Peyer's patch (tissue), 4 donors: ENCODE measurements around the gene USH1G. TPM values are rescaled to one million over a fixed set of nuclear protein-coding genes. Genes with fewer than 3 reads are reported as not detected.

Experiments
- DNase-seq, 3 donors: peaks; one replicate each; pipeline ENCODE4 v3.0.0-alpha.2; 2017 to 2019
- H3K27ac ChIP-seq, 4 donors: fragments of 200-600 bp; sonication (generic); one replicate each; pipeline ENCODE4 v1.5.1; 2016 to 2019
- H3K27me3 ChIP-seq, 2 donors: fragments of 200-600 bp; sonication (generic); one replicate each; pipeline ENCODE4 v1.5.1; 2019
- H3K36me3 ChIP-seq, 3 donors: fragments of 200-600 bp; sonication (generic); one replicate each; pipeline ENCODE4 v1.5.1; 2016 to 2019
- H3K4me1 ChIP-seq, 4 donors: fragments of 200-600 bp; sonication (generic); one replicate each; pipeline ENCODE4 v1.5.1; 2016 to 2019
- H3K4me3 ChIP-seq, 4 donors: fragments of 200-600 bp; sonication (generic); 1 replicate in 3 of 4; 2 replicates in 1 of 4; pipeline ENCODE4 v1.5.1; 2016 to 2019; ENCODE audit warnings: mild to moderate bottlenecking in 1 of 4
- H3K9me3 ChIP-seq, 4 donors: fragments of 200-600 bp; sonication (generic); one replicate each; pipeline ENCODE4 v1.5.1; 2016 to 2019; ENCODE audit warnings: mild to moderate bottlenecking in 1 of 4
- CTCF ChIP-seq, 6 experiments: fragments of 450-650 bp in 4 of 6; fragments of 200-600 bp in 2 of 6; sonication (generic) in 1 of 6; IDR thresholded peaks; one replicate each; pipeline ENCODE4 v1.5.1; 2017 to 2019; ENCODE audit warnings: antibody characterized with exemption in 6 of 6, mild to moderate bottlenecking in 3 of 6, moderate library complexity in 1 of 6
- POLR2A ChIP-seq, 2 donors: fragments of 450-650 bp; IDR thresholded peaks; one replicate each; pipeline ENCODE4 v1.5.1; 2017; ENCODE audit warnings: antibody characterized with exemption in 2 of 2, mild to moderate bottlenecking in 2 of 2, moderate library complexity in 2 of 2
- total RNA-seq, 4 donors: library from RNA; depleted of rRNA; stranded (reverse); fragments of >200 nt; gene quantifications; one replicate each; pipeline ENCODE4 v1.1.0, GENCODE V29; 2016

Gene USH1G
- total RNA-seq, 4 donors from 2014 or later, result 1.6 to 3.7 (median 2.3) TPM; not detected in 1

DNA sequence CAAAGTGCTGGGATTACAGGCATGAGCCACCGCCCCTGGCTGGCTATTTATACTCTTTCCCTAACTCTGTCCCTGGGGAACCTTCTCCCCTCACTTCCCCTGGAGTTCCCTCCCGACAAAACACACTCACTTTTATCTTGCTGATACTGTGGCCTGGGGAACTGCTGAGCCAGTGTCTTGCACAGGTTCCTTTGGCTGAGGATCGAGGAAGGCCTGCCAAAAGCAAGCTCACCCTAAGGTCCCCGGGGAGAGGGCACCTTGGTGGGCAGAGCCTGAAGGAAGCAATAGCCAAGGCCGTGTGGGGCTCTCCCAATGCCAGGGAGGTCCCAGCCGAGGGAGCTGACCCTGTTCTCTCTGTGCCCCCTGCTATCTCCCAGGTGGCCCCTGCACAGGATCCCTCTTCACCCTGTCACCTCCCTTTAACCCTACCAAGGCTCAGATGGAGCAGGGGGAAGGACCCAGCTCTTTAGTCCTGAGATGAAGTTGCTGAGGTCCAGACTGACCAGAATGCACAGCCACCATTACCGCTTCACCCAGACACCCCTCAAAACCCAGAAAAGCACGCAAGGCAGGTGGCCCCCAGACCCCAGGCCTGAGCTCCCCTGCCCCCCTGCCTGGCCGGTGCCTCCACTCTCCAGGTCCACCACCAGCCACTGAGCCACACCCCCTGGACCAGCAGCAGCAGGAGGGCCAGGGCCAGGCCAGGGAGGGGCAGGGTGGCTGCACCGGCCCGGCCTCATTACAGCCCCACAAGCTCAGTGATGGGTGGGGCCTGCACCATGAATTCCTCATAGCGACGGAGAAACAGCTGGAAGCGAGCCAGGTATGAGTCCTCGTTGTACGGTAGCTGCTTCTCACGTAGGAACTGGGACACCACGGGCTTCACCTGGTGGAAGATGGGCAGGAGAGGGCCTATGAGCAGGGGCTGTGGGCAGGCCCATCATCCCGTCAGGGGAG is 45.2 kb downstream of the USH1G start:
- peak in 2 of 3 donors; percentile 77 to 81 for DNase-seq
- Histone ChIP-seq H3K27ac (no peak overlapping the region), H3K9me3 (no peaks in the 10 kb centered on the region), H3K4me1 (peaks cover 0 to 18% (median 0%) of the 10 kb centered on the region in 4 donors), H3K27me3 (no peaks in the 10 kb centered on the region), H3K36me3 (no peaks in the 10 kb centered on the region), H3K4me3 (no peak overlapping the region)
- TF ChIP-seq CTCF (IDR thresholded peaks at IDR 0.05) (no peak), POLR2A (IDR thresholded peaks at IDR 0.05) (no peak)

- no peak overlapping the region for H3K4me3 ChIP-seq
- no peaks in the 10 kb centered on the region for H3K36me3 ChIP-seq
- no peaks in the 10 kb centered on the region for H3K9me3 ChIP-seq
- TF ChIP-seq CTCF (IDR thresholded peaks at IDR 0.05), result no peak
- no peak for TF ChIP-seq POLR2A (IDR thresholded peaks at IDR 0.05)
- H3K4me1 ChIP-seq, result peaks cover 3 to 28% (median 6%) of the 10 kb centered on the region in 4 donors
- DNase-seq, result no peak
- H3K27me3 ChIP-seq, result no peaks in the 10 kb centered on the region
- no peak overlapping the region for H3K27ac ChIP-seq
Measured at GRCh38 chr17:74875977-74876593, 47.0 kb downstream of the USH1G start.

- TF ChIP-seq CTCF (IDR thresholded peaks at IDR 0.05), result no peak
- no peak for TF ChIP-seq POLR2A (IDR thresholded peaks at IDR 0.05)
- Histone ChIP-seq H3K4me1 (peaks cover 3 to 28% (median 6%) of the 10 kb centered on the region in 4 donors), H3K36me3 (no peaks in the 10 kb centered on the region), H3K27ac (no peak overlapping the region), H3K4me3 (no peak overlapping the region), H3K9me3 (no peaks in the 10 kb centered on the region), H3K27me3 (no peaks in the 10 kb centered on the region)
- no peak for DNase-seq
Measured at GRCh38 chr17:74875155-74875976, 47.7 kb downstream of the USH1G start.

DNA sequence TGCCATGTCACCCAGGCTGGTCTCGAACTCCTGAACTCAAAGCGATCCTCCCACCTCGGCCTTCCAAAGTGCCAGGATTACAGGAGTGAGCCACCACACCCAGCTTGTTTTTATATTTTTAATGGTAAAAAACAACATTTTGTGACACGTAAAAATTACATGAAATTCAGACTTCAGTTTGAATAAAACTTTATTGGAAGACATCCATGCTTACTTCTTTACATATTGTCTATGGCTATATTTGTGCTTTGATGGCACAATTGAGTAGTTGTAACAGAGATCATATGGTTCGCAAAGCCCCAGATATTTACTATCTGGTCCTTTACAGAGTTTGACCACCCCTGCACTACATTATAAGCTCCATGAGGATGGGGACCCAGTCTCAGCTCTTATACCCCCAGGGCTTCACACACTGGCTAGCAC is 48.4 kb downstream of the USH1G start:
- H3K4me1 ChIP-seq, result peaks cover 3 to 28% (median 6%) of the 10 kb centered on the region in 4 donors
- no peaks in the 10 kb centered on the region for H3K9me3 ChIP-seq
- TF ChIP-seq POLR2A (IDR thresholded peaks at IDR 0.05), result no peak
- TF ChIP-seq CTCF (IDR thresholded peaks at IDR 0.05), result no peak
- no peaks in the 10 kb centered on the region for H3K36me3 ChIP-seq
- no peak overlapping the region for H3K27ac ChIP-seq
- H3K4me3 ChIP-seq, result no peak overlapping the region
- no peaks in the 10 kb centered on the region for H3K27me3 ChIP-seq
- DNase-seq, result no peak

DNA sequence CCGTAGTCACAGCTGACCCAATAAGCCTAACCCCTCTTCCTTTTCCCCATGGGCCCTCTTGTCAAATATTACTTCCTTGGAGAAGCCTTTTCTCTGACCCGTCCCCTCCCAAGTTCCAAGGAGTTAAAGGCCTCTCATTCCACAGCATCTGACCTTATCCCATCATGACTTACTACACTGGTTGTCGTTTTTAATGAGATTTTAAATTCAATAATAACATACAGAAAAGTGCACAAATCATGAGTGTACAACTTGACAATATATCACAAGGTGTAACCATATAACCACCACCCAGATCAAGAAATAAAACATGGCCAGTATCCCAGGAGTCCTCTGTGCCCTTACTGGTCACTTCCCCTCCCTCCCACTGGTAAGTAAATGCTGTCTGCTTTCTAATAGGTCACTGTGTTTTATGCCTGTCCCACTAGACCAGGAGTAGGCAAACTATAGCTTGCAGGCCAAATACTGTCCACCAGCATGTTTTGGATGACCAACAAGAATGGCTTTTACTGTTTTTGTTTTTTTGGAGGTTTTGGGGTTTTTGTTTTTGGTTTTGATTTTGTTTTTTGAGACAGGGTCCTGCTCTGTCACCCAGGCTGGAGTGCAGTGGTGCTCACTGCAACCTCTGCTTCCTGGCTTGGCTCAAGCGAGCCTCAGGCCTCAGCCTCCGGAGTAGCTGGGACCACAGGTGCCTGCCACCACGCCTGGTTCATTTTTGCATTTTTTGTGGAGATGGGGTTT is 49.0 kb downstream of the USH1G start:
- Histone ChIP-seq H3K9me3 (no peaks in the 10 kb centered on the region), H3K27ac (peak overlapping the region; percentile 85 to 97 (median 90)), H3K36me3 (no peaks in the 10 kb centered on the region), H3K4me3 (peak overlapping the region; percentile 70 to 74 (median 73)), H3K4me1 (peaks cover 3 to 28% (median 6%) of the 10 kb centered on the region in 4 donors), H3K27me3 (no peaks in the 10 kb centered on the region)
- TF ChIP-seq CTCF (IDR thresholded peaks at IDR 0.05), result no peak
- no peak for TF ChIP-seq POLR2A (IDR thresholded peaks at IDR 0.05)
- DNase-seq, result no peak
